Stimulated activated CD4-positive, alpha-beta T cell treated with anti-CD3 and anti-CD28 coated beads, TNF-alpha, amount 100 ng/mL, for 48 hours (primary cell): ENCODE data around the gene PAWR.
"Not testable (repeated sequence)": the region's sequence is repeated elsewhere in the genome, so short reads cannot be mapped to it uniquely, and the experiment has no call there.

Experiments used
- DNase-seq, 3 donors: peaks; one replicate each; pipeline ENCODE4 v3.0.0-alpha.2; 2020; ENCODE audit warnings: low read depth in 3 of 3

The PAWR gene

DNA sequence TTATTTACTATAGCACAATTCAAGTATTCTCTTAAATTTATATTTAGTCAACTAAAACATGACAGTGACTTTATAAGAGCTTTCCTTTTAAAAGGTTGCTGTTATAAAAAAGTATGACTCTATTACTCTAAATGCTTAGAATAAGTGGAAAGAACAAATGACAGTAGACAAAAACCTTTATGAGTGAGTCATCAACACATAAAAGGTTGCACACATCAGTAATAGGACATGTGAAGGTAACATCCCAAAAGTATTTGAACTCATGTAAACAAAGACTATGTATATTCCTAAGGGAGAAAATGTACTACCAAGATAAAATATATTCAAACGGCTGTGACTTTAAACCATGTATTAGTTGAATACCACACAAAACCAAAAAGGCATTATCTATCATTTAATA lies 98.8 kb downstream of the PAWR start:
- DNase-seq, result no peak

DNA sequence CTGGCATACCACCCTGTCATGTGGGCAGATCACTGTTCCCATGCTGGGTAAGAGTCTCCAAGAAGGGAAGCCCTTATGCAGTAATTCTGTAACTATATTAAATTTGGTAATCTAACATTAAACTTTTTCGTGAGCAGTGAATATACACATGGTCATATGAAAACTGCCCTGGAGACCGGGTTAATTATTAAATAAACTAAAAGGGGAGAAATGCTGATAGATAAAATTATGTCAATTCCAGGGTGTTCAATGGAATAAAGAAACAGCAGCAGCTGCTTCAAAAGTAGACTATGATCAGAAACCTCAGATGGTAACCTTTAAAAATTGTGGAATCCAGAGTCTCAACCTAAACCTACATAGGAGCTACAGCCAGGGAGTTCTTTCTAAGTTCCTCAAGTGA lies 100.0 kb downstream of the PAWR start:
- DNase-seq, result no peak

- DNase-seq, result no peak
Observed at GRCh38 chr12:79587368-79587767, 103.4 kb downstream of the PAWR start.

DNA sequence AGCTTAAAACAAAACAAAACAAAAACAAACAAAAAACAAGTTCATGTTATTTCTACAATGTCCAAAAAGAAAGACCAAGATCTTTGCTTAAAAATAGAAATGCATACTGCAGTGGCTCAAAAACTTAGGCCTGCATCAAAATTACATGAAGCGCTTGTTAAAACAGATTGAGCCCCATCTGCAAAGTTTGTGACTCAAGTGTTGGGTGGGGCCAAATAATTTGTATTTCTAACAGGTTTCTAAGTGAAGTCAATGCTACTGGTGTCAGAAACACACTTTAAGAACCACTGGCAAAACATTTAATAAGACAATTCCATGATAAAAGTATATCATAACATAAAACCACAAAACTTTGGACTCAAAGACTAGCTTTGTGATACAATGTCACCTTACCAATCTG lies 105.6 kb downstream of the PAWR start:
- no peak for DNase-seq

- no peak for DNase-seq
Observed at GRCh38 chr12:79573820-79574219, 116.9 kb downstream of the PAWR start.

GRCh38 chr12:79569679-79570078 lies 121.1 kb downstream of the PAWR start:
- no peak for DNase-seq

DNA sequence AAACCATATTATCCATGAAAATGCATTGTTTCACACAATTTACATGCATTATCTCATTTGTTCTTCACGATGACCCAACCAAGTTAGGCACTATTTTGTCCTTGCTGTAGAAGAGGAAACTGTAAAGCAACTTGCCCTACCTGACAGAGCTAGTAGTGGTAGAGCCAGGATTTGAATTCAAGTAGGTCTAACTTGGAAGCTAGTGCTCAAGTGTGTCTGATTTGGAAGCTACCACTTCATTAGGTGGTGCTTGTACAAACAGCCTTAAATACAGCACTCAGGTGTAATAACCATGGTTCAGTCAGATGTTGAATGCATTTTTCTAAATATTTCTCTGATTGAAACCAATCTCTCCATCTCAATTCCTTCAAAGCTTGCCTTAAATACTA lies 123.6 kb downstream of the PAWR start:
- no peak for DNase-seq

DNA sequence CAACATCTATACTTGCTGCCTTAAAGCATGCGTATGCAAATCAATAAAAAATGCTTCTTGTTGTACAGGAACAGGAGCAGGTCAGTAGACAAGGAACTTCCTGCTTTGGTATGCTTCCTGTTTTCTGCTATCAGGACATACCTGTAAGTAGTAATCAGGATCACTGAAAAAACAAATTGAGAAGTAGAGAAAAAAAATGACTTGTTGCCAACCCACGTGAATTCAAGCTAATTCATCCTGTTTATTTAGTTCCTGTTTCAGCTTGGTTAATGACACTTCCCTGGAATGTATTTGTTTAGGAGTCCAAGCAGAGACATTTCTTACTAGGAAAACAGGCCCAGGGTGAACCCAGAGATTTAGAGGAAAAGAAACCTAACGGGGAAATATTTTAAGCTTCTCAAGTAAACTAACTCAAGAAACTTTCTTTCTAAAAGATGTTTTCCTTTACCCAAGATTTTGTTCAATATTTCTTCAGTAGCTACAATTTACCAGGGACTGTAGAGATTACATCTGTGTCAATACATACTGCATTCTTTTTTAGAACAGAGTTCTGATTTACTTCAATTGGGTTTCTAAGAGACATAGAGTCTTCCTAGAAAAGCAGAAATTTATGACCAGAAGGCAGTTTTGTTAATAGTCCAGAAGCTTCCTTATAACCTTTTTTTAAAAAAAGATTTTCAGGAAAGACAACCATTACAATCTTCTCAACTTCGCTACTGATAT lies 124.2 kb downstream of the PAWR start:
- DNase-seq, result no peak

- not testable (repeated sequence) for DNase-seq
Observed at GRCh38 chr12:79564727-79565350, 125.9 kb downstream of the PAWR start.

- no peak for DNase-seq
Observed at GRCh38 chr12:79563021-79563740, 127.6 kb downstream of the PAWR start.

DNA sequence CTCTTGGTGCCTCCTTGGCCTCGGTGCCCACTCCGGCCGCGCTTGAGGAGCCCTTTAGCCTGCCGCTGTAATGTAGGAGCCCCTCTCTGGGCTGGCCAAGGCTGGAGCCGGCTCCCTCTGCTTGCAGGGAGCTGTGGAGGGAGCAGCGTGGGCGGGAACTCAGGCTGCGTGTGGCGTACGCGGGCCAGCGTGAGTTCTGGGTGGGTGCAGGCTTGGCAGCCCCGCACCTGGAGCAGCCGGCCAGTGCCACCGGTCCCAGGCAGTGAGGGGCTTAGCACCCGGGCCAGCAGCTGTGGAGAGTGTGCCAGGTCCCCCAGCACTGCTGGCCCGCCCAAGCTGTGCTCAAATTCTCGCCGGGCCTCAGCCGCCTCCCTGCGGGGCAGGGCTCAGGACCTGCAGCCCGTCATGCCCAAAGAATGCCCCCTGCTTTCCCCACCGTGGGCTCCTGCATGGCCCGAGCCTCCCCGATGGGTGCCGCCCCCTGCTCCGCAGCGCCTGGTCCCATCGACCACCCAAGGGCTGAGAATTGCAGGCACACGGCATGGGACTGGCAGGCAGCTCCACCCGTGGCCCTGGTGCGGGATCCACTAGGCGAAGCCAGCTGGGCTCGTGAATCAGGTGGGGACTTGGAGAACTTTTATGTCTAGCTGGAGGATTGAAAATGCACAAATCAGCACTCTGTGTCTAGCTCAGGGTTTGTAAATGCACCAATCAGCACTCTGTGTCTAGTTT lies 129.2 kb downstream of the PAWR start:
- DNase-seq, result no peak

DNA sequence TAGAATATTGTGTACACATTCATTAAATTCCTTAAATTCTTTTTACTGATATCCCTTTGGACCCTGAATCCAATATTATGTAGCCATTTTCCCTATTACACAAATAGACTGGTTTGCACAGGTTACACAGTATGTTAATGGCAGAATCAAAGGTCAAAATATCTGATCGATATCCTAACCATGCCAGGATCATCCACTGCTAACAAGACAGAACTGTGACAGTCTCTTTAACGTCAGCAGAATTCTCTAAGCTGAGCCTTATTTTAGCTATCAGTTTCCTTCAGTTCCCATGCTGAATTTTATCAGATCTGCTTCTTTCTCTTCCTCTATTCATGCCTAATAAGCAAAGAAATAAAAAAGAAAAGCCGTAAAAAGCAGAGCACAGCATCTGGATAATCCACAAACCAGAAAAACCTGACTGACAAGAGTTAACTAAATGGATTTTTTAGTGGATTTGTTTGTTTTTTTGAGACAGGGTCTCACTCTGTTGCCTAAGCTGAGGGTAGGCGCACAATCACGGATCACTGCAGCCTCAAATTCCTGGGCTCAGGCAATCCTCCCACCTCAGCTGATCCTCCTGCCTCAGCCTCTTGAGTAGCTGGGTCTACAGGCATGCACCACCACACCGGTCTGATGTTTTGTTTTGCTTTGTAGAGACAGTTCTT lies 130.4 kb downstream of the PAWR start:
- DNase-seq, result no peak

GRCh38 chr12:79559591-79559990 lies 131.2 kb downstream of the PAWR start:
- DNase-seq, result no peak

- no peak for DNase-seq
Observed at GRCh38 chr12:79558924-79559469, 131.8 kb downstream of the PAWR start.

DNA sequence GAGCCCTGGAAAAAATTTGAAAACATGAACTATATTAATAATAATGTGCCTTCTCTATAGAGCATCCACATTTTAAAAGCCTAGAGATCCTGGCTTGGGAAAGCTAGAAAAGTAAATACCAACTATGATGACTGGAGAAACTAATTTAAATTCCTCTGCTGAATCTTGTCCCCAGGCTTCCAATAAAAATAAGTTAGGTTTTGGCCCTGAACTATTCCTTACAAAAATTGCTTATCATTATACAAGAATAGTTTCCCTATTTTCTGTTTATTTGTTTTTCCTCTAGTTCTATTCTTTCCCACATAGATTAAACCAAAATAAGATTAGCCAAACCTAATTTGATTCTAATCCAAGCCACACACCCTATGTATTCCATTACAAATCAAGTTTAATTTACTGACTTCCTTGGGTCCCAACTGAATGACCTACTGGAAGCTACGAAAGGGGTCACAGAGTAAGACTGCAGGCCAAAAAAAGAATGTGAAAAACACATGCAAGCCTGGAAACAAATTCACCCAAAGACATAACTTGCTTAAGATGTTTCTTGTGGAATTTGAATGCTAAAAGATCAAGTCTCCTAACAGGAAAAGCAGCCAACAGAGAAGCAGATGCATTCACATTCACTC lies 133.0 kb downstream of the PAWR start:
- DNase-seq, result no peak

DNA sequence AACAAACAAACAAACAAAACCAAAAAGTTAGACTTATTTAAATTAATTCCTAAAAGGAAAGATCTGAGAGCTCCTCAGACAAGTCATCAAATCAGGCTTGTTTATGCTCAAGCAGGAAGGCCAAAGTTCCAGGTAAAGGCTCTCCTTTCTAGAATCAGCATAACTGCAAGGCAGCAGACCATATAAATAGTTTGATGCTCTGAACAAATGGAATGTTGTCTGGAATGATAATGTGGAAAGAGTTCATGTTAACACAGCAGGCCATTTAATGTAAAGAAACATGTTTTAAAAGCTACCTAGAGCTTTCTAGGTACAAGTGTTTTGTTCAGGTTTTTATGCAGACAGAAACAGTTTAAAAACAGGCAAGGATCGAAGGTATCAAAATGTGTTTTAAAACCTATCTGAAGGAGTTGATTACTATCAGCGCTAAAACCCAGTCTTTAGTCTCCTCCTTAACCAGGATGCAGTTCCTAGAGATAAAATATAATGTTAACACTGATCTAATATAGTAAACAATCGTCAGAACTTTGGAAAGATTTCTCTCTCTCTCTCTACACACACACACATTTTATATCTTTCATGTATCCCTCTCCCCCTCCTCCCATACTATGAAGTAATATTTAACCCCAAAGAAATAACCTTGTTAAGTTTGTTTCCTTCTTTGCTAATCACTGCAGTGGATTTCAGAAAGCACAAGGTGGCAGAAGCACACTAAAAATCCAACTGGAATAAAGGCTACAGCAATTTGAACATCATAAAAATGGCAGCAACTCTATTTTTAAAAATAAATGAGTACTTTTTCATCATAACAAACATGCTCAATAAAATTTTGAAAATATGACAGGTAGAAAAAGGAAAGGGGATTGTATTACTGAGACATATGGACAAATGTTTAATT lies 135.5 kb downstream of the PAWR start:
- no peak for DNase-seq

DNA sequence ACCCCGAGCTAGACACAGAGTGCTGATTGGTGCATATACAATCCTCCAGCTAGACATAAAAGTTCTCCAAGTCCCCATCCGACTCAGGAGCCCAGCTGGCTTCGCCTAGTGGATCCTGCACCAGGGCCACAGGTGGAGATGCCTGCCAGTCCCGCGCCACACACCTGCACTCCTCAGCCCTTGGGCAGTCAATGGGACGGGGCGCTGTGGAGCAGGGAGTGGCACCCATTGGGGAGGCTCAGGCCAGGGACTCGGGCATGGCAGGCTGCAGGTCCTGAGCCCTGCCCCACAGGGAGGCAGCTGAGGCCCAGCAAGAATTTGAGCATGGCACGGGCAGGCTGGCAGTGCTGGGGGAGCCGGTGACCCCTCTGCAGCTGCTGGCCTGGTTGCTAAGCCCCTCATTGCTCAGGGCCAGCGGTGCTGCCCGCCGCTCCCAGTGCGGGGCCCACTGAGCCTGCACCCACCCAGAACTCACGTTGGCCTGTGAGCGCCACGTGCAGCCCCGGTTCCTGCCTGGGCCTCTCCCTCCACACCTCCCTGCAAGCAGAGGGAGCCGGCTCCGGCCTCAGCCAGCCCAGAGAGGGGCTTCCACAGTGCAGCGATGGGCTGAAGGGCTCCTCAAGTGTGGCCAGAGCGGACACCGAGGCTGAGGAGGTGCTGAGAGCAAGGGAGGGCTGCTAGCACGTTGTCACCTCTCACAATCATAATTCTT lies 136.7 kb downstream of the PAWR start:
- no peak for DNase-seq

DNA sequence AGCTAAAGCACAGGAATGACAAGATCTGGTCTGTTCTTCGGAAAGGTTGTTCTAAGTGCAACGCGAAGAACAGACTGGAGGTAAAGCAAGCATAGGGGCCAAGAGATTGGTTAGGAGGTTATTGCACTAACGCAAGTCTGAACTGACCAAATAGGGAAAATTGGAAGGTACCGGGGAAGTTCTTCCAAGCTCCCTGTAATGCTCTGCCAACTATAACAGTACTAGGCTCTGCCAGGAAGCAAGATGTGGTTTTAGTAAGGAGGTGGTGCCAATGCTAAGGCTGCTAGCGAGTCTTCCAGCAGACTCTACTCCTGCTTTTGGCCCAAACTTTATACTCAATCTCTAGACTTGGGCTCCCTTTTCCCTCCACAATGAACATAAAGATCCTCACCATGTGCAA lies 138.6 kb downstream of the PAWR start:
- no peak for DNase-seq

DNA sequence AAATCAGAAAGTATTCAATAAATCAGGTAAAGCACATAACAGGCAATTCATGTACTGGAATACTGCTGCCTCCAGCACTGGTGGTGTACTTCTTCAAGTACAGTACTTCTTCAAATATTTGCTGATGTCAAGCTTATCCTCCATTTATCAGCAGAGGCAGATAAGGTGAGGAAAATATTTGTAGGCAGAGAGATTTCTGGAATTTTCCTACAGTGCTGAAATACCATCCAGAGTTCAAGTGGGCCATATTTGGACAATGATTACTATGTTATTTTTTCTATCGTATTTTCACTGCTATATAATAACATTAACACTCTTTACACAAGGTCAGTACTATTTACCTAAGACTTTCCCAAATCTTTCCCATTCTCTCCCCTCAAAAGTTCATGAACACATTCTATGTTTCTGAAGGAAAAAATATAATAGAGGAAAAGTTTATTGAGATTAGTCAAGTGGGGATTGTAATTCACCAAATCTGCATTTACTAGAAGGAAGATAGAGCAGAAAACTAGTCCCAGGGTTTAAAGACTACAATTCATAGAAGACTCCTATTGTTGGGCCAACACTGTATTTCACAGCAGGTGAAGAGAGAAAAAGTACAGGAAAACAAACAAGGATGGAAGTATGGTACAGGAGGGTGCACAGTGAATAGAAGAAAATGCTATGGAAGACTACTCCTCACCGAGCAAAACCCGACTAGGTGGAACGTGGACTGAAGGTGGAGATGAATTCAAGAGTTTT lies 141.1 kb downstream of the PAWR start:
- DNase-seq, result no peak
